K562 (cell line): Measurements from ENCODE around the gene USP5.

ENCODE experiments used
- GTF2B ChIP-seq: IDR thresholded peaks from 2 replicates; pipeline ENCODE4 v1.6.1; 2011; ENCODE audit not compliant: insufficient read length; ENCODE audit errors: extremely low read depth
- SREBF2 ChIP-seq: sonication (generic); formaldehyde crosslinking; IDR thresholded peaks from 2 replicates; pipeline ENCODE4 v1.4.0; 2020; ENCODE audit warnings: mild to moderate bottlenecking, missing genetic modification reagents
- ZNF3 ChIP-seq: fragments of 250-450 bp; sonication (Bioruptor Pico); IDR thresholded peaks from 2 replicates; pipeline ENCODE4 v1.5.0; 2021; ENCODE audit warnings: mild to moderate bottlenecking, moderate library complexity
- TF ChIP-seq, protein P1 (sequence below), 3 experiments: IDR thresholded peaks in 2 of 3; conservative IDR thresholded peaks in 1 of 3; 2 replicates each; pipeline ENCODE4 v1.5.1; 2011 to 2012; ENCODE audit warnings: low read length in 3 of 3, mild to moderate bottlenecking in 3 of 3, control low read depth in 2 of 3, improper control_type of control experiment in 1 of 3, inconsistent platforms in 1 of 3, low read depth in 1 of 3, mixed read lengths in 1 of 3, moderate library complexity in 1 of 3; ENCODE audit not compliant: insufficient read depth in 2 of 3

- TF ChIP-seq ZNF3 (CRISPR knock-in tag) (no peak), GTF2B (no peak), SREBF2 (no peak)
- TF ChIP-seq, protein P1, sequence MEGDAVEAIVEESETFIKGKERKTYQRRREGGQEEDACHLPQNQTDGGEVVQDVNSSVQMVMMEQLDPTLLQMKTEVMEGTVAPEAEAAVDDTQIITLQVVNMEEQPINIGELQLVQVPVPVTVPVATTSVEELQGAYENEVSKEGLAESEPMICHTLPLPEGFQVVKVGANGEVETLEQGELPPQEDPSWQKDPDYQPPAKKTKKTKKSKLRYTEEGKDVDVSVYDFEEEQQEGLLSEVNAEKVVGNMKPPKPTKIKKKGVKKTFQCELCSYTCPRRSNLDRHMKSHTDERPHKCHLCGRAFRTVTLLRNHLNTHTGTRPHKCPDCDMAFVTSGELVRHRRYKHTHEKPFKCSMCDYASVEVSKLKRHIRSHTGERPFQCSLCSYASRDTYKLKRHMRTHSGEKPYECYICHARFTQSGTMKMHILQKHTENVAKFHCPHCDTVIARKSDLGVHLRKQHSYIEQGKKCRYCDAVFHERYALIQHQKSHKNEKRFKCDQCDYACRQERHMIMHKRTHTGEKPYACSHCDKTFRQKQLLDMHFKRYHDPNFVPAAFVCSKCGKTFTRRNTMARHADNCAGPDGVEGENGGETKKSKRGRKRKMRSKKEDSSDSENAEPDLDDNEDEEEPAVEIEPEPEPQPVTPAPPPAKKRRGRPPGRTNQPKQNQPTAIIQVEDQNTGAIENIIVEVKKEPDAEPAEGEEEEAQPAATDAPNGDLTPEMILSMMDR (IDR thresholded peaks at IDR 0.05 in 2 of 3, conservative IDR thresholded peaks at IDR 0.05 in 1 of 3; ENCODE audit: insufficient read depth in 2 of 3, low read depth in 1 of 3, low read length in 3 of 3): no peak
Measured at GRCh38 chr12:6849427-6849826, 2.5 kb upstream of the USP5 start.
